ENCODE measurements around the gene SLC35B1.

The SLC35B1 gene

DNA sequence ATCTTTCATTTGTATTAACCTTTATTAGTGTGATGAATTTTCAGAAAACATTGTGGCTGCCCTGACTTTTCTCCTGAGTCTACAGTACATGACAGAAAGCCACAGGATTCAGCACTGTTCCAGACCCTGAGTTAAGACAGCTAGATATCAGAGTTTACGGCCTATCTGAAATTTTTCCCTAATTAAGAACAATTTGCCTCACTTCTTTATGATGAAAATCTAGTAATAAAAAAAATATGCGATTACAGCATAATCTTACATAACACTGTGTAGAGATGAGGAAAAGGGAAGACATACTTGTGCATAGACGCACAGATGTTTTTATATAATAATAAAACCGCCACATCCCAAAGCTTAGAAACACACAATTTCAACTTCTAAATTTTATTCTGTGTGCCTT is 37.1 kb downstream of the SLC35B1 start:
- no peak for DNase-seq (ENCODE audit: low read depth in 2 of 2)

DNA sequence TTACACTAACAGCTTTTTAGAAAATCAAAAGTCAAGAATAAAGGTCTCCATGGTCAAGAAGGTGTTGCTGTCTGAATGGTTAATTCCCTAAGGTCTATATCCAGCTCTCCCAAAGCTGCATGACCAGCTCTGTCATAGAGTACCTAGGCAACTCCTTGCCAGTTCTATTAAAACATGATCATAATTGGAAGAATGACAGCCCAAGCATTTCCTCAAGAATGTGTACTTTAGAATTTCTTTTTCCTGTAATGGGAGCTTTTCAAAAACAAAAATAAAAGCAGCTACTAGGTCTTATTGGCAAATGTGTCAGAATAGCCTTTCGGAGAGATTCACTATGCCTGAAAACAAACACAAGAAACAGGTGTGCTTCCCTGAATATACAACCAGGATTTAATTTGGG is 37.8 kb downstream of the SLC35B1 start:
- no peak for DNase-seq (ENCODE audit: low read depth in 2 of 2)

DNA sequence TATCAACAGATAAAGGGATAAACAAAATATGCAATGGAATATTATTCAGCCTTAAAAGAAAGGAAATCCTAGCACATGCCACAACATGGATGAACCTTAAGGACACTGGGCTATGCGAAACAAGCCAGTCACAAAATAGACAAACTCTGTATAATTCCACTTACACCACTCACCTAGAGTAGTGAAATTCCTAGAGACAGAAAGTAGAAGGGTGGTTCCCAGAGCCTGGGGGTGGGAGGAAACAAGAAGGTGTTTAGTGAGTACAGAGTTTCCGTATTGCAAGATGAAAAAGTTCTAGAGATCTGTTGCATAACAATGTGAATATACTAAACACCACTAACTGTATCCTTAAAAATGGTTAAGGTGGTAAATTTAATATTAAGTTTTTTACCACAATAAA is 39.9 kb downstream of the SLC35B1 start:
- DNase-seq (ENCODE audit: low read depth in 2 of 2), result no peak

DNA sequence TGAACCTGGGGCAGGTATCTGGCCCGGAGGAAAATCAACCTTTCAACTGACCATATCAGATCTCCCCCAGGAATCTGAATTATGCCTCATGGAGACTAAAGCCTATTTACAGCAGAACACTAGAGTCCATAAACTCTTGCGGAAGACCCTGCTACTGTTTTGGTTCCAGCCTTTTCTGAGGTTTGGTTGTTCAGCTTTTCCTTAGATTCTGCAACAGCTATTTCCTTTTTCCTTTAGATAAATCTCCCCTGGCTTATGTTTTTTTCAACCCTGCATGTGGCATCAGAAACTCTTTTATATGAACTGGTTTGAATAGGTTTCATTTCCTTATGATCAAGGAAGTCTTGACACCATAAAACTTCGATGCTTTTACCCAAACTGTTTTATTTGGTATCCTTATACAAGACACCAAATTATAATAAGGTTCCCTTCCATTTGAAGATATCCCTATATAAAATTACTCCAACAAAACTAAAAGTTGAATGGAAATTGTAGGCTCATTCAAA is 43.0 kb downstream of the SLC35B1 start:
- DNase-seq (ENCODE audit: low read depth in 2 of 2), result no peak

DNA sequence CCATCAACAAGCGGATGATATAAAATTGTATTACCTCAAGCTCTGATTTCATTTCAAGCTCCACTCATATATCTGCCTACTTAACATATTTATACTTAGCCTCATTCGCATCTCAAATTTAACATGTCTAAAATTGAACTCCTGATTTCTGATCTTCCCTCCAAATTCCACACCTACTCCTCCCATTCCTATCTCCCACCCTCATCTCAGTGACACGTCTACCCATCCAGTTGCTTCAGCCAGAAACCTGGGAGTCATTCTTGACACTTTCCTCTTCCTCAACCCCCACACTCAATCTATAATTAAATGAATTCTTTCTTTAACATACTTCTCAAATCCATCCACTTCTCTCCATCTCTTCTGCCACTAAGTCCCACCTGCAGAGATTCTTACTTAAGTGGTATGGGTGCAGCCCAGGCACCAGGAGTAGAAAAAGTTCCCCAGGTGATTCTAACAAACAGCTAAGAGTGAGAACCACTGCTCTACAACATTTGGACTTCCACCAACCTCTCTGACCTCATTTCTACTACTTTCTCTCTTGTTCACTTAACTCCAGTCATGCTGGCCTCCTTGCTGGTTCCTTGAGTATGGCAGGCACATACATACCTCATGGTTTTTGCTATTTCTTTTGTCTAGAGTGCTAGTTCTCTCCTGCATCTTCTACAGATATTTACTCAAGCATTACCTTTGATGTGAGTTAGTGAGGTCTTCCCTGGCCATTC is 47.9 kb downstream of the SLC35B1 start:
- no peak for DNase-seq (ENCODE audit: low read depth in 2 of 2)

DNA sequence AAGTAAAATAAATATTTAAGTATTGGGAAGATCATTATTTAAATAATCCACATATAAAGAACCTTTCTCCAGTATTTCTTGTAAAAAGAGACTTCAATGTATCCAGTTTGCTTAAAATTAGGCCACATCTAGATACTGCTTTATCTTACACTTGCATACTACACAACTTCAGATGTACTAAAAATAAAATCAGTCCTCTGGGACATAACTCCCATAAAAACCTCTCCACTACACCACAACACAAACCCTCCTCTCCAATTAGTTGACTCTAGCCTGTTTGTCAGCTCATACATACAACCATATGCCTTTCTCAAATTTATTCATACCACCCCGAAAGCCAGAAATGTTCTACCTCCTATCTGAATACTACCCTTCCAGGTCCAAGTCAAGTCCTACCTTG is 51.5 kb downstream of the SLC35B1 start:
- DNase-seq (ENCODE audit: low read depth in 2 of 2), result no peak

All from fibroblast of skin of left quadriceps (primary cell).